ENCODE data around the gene FAXDC2. TPM values are rescaled to one million over a fixed set of nuclear protein-coding genes. Genes with fewer than 3 reads are reported as not detected.

The FAXDC2 gene
- total and polyA plus RNA-seq, 2 donors from 2014 or later = 14.1 to 18.3 TPM

DNA sequence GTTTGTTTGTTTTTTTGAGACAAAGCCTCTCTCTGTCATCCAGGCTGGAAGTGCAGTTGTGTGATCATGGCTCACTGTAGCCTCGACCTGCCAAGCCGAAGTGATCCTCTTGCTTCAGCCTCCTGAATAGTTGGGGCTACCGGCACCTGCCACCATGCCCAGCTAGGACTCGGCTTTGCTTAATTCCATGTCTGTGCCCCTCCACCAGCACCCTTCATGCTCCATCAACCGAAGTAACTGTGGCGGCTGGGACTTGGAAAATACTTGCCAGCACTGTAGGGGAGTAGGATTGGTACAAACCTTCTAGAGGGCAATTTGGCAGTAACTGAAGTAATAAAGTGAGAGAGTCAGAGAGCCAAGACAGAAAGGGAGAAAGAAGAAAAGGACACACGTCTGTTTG is 19.0 kb downstream of the FAXDC2 start:
- Histone ChIP-seq H3K4me3 (ENCODE audit: low read length in 3 of 3) (no peak overlapping the region), H3K4me1 (ENCODE audit: control insufficient read depth in 2 of 3, insufficient read depth in 2 of 3, low read depth in 1 of 3, low read length in 3 of 3) (peaks cover 0 to 8% (median 0%) of the 10 kb centered on the region in 3 donors), H3K36me3 (ENCODE audit: control insufficient read depth in 2 of 3, insufficient read depth in 3 of 3, low read length in 3 of 3) (peaks cover 2 to 22% (median 5%) of the 10 kb centered on the region in 3 donors), H3K27me3 (ENCODE audit: control insufficient read depth, insufficient read depth, low read length) (no peaks in the 10 kb centered on the region), H3K9me3 (ENCODE audit: control insufficient read depth in 2 of 3, insufficient read depth in 1 of 3, low read length in 3 of 3) (no peaks in the 10 kb centered on the region), H3K9ac (ENCODE audit: low read length in 3 of 3) (no peak overlapping the region), H3K27ac (ENCODE audit: low read depth in 2 of 2, low read length in 2 of 2) (no peak overlapping the region)
- no peak for DNase-seq
- TF ChIP-seq, protein P1, sequence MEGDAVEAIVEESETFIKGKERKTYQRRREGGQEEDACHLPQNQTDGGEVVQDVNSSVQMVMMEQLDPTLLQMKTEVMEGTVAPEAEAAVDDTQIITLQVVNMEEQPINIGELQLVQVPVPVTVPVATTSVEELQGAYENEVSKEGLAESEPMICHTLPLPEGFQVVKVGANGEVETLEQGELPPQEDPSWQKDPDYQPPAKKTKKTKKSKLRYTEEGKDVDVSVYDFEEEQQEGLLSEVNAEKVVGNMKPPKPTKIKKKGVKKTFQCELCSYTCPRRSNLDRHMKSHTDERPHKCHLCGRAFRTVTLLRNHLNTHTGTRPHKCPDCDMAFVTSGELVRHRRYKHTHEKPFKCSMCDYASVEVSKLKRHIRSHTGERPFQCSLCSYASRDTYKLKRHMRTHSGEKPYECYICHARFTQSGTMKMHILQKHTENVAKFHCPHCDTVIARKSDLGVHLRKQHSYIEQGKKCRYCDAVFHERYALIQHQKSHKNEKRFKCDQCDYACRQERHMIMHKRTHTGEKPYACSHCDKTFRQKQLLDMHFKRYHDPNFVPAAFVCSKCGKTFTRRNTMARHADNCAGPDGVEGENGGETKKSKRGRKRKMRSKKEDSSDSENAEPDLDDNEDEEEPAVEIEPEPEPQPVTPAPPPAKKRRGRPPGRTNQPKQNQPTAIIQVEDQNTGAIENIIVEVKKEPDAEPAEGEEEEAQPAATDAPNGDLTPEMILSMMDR (IDR thresholded peaks at IDR 0.05; ENCODE audit: borderline replicate concordance, extremely low read depth, insufficient read depth) = no peak
- intact Hi-C loops (cut with DNase I) = no loop called here
- FAIRE-seq = no peak

DNA sequence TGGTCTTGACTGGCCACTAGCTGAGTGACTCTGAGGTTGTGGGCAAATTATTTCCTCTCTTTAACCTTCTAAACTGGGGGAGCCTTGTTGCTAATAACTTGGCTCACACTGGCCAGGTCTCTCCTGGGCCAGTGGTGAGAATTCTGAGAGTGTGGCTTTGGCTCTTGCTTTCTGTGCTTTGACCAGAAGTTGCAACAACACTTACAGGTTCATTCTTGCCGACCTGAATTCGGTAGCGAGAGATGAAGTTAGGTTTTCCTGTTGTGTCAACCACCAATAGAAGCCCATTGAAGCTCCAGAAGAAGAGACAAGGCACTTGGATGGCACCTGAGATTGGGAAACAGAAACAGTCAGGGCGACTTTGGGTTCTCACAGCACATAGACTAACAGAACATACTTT is 19.8 kb downstream of the FAXDC2 start:
- intact Hi-C loops (cut with DNase I) = no loop called here
- Histone ChIP-seq H3K27me3 (ENCODE audit: control insufficient read depth, insufficient read depth, low read length) (no peaks in the 10 kb centered on the region), H3K9me3 (ENCODE audit: control insufficient read depth in 2 of 3, insufficient read depth in 1 of 3, low read length in 3 of 3) (no peaks in the 10 kb centered on the region), H3K4me3 (ENCODE audit: low read length in 3 of 3) (no peak overlapping the region), H3K4me1 (ENCODE audit: control insufficient read depth in 2 of 3, insufficient read depth in 2 of 3, low read depth in 1 of 3, low read length in 3 of 3) (peaks cover 0 to 8% (median 0%) of the 10 kb centered on the region in 3 donors), H3K36me3 (ENCODE audit: control insufficient read depth in 2 of 3, insufficient read depth in 3 of 3, low read length in 3 of 3) (peaks cover 2 to 22% (median 5%) of the 10 kb centered on the region in 3 donors), H3K27ac (ENCODE audit: low read depth in 2 of 2, low read length in 2 of 2) (no peak overlapping the region), H3K9ac (ENCODE audit: low read length in 3 of 3) (no peak overlapping the region)
- DNase-seq = no peak
- TF ChIP-seq, protein P1 (IDR thresholded peaks at IDR 0.05; ENCODE audit: borderline replicate concordance, extremely low read depth, insufficient read depth) = no peak
- no peak for FAIRE-seq

DNA sequence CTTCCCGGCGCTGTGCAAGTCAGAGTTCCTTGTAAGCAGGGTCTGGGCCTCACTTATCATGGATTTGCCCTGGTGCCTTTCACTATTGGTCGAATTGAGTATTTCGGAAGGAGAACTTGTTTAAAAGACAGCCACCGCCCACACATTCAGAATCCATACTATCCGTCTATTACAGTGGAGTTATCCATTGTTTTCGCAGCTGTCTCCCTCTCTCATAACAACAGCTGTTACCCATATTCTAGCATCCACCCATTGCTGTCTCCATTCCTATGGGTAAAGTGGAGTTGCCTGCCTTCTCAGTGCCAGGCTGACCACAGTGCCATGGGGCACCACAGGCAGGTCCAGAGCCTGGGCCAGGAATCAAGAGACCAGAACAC is 20.2 kb downstream of the FAXDC2 start:
- DNase-seq = no peak

More for the DNA sequence above, 20.2 kb downstream of the FAXDC2 start:
- H3K36me3 ChIP-seq (ENCODE audit: control insufficient read depth in 2 of 3, insufficient read depth in 3 of 3, low read length in 3 of 3) = peaks cover 2 to 22% (median 5%) of the 10 kb centered on the region in 3 donors
- H3K9me3 ChIP-seq (ENCODE audit: control insufficient read depth in 2 of 3, insufficient read depth in 1 of 3, low read length in 3 of 3) = no peaks in the 10 kb centered on the region
- H3K4me3 ChIP-seq (ENCODE audit: low read length in 3 of 3) = no peak overlapping the region
- no peak overlapping the region for H3K27ac ChIP-seq (ENCODE audit: low read depth in 2 of 2, low read length in 2 of 2)
- TF ChIP-seq, protein P1 (IDR thresholded peaks at IDR 0.05; ENCODE audit: borderline replicate concordance, extremely low read depth, insufficient read depth) = no peak
- H3K9ac ChIP-seq (ENCODE audit: low read length in 3 of 3) = no peak overlapping the region
- intact Hi-C loops (cut with DNase I) = no loop called here
- peaks cover 0 to 6% (median 0%) of the 10 kb centered on the region in 3 donors for H3K4me1 ChIP-seq (ENCODE audit: control insufficient read depth in 2 of 3, insufficient read depth in 2 of 3, low read depth in 1 of 3, low read length in 3 of 3)
- H3K27me3 ChIP-seq (ENCODE audit: control insufficient read depth, insufficient read depth, low read length) = no peaks in the 10 kb centered on the region
- FAIRE-seq = no peak
